Fibroblast of pulmonary artery (primary cell): ENCODE measurements around the gene STEAP1B.

Source experiments
- DNase-seq: peaks from one replicate; pipeline ENCODE4 v3.0.0-alpha.2; 2010; ENCODE audit warnings: low read depth
- H3K4me3 ChIP-seq: replicated peaks from 2 replicates; pipeline ENCODE4 v1.5.1; 2011; ENCODE audit warnings: low read depth, mild to moderate bottlenecking, control low read depth, low read length, moderate library complexity
- CTCF ChIP-seq: IDR thresholded peaks from 2 replicates; pipeline ENCODE4 v1.5.1; 2011; ENCODE audit warnings: mild to moderate bottlenecking, control low read depth, low read length, inconsistent platforms; ENCODE audit errors: missing control alignments

STEAP1B gene

GRCh38 chr7:22499888-22500689, at the start of gene STEAP1B:
Gene STEAP1B, minus strand, starts transcription at chr7:22500188. Its CDS starts 5,333 bp downstream, at chr7:22494855.
- peak; percentile 90 for DNase-seq
- peak within 1 kb of the TSS; percentile 37 for H3K4me3 ChIP-seq
- peak; percentile 66 for TF ChIP-seq CTCF

GRCh38 chr7:22549051-22549450, 49.1 kb upstream of the STEAP1B start:
- no peak for TF ChIP-seq CTCF
- no peak for DNase-seq
- H3K4me3 ChIP-seq = no peak overlapping the region

GRCh38 chr7:22548313-22548712, 48.3 kb upstream of the STEAP1B start:
- no peak for TF ChIP-seq CTCF
- no peak for DNase-seq
- no peak overlapping the region for H3K4me3 ChIP-seq

GRCh38 chr7:22546769-22547168, 46.8 kb upstream of the STEAP1B start:
- no peak for DNase-seq
- no peak overlapping the region for H3K4me3 ChIP-seq
- no peak for TF ChIP-seq CTCF

GRCh38 chr7:22545529-22545928, 45.5 kb upstream of the STEAP1B start:
- H3K4me3 ChIP-seq = no peak overlapping the region
- TF ChIP-seq CTCF = no peak
- DNase-seq = no peak

GRCh38 chr7:22544245-22544644, 44.3 kb upstream of the STEAP1B start:
- no peak for DNase-seq
- no peak for TF ChIP-seq CTCF
- H3K4me3 ChIP-seq = no peak overlapping the region

GRCh38 chr7:22543169-22543568, 43.2 kb upstream of the STEAP1B start:
- no peak for DNase-seq
- no peak overlapping the region for H3K4me3 ChIP-seq
- no peak for TF ChIP-seq CTCF
